Right lobe of liver (tissue), 6 donors: ENCODE measurements around the gene RPL22. TPM values are rescaled to one million over a fixed set of nuclear protein-coding genes. Genes with fewer than 3 reads are reported as not detected.
A peak's percentile ranks its signal among the peaks of the same experiment; 100 is the strongest.

Experiments
- ATAC-seq, 4 donors: fragments of 200-7000 bp; cut with Tn5 transposase; one replicate each; pipeline ENCODE4 v1.9.1; 2020; ENCODE audit warnings: mild to moderate bottlenecking in 4 of 4, moderate library complexity in 4 of 4
- DNase-seq, 3 donors: peaks; one replicate each; pipeline ENCODE4 v3.0.0-alpha.2; 2020
- H3K27ac ChIP-seq, 3 donors: fragments of 200-600 bp; one replicate each; pipeline ENCODE4 v1.8.0; 2022
- H3K27me3 ChIP-seq, 2 donors: fragments of 200-600 bp; one replicate each; pipeline ENCODE4 v1.8.0; 2022
- H3K36me3 ChIP-seq, 4 donors: fragments of 200-600 bp; sonication (generic) in 1 of 4; one replicate each; pipeline versions ENCODE4 v1.5.1 to v1.8.0; 2017 to 2022; ENCODE audit warnings: control low read depth in 1 of 4
- H3K4me1 ChIP-seq, 4 donors: fragments of 200-600 bp; sonication (generic) in 1 of 4; one replicate each; pipeline versions ENCODE4 v1.5.1 to v1.8.0; 2017 to 2022; ENCODE audit warnings: control low read depth in 1 of 4
- H3K4me3 ChIP-seq, 3 donors: fragments of 200-600 bp; one replicate each; pipeline ENCODE4 v1.8.0; 2022
- H3K9me3 ChIP-seq, 4 donors: fragments of 200-600 bp; sonication (generic) in 1 of 4; one replicate each; pipeline versions ENCODE4 v1.5.1 to v1.8.0; 2017 to 2022; ENCODE audit warnings: control low read depth in 1 of 4
- POLR2A ChIP-seq: fragments of 450-650 bp; IDR thresholded peaks from one replicate; pipeline ENCODE4 v1.6.1; 2017; ENCODE audit warnings: antibody characterized with exemption, mild to moderate bottlenecking
- WGBS: methylation state at CpG from one replicate; pipeline ENCODE4 v1.1.6; 2018; ENCODE audit warnings: low coverage, low lambda C conversion rate; ENCODE audit not compliant: insufficient coverage; ENCODE audit errors: missing lambda C conversion rate; 5-methylcytosine and 5-hydroxymethylcytosine counted together
- intact Hi-C, 2 donors: fragments of 100-400 bp; cut with DNase I; formaldehyde crosslinking; loops; one replicate each; pipeline versions ENCODE4 v1.11.2 to v1.14.1; 2022
- total RNA-seq, 6 experiments: library from RNA; depleted of rRNA in 2 of 6; stranded (reverse); fragments of >200 nt in 2 of 6; fragmentation: NEBNext Ultra II Directional in 3 of 6; extraction: Animal tissue kit (Norgen Biotek cat#: 25700) in 3 of 6; gene quantifications; one replicate each; pipeline versions ENCODE4 v1.1.0 to v1.2.4, GENCODE V29; 2016 to 2023
- TF ChIP-seq, protein P1 (sequence below), 4 donors: fragments of 200-600 bp in 3 of 4; fragments of 450-650 bp in 1 of 4; IDR thresholded peaks; one replicate each; pipeline versions ENCODE4 v1.5.1 to v1.8.0; 2016 to 2022; ENCODE audit warnings: antibody characterized with exemption in 4 of 4, mild to moderate bottlenecking in 2 of 4
- donor health status: DM: no; HTN: yes; CAD: no.
- donor health status: DM: no; HTN: no; CAD: no.
- donor health status: DM: no; HTN: no; CAD: no.
- donor health status: DM: no; HTN: yes; CAD: no.
- donor health status: DM: no; HTN: yes; CAD: no.

Gene RPL22
- total RNA-seq, 6 experiments from 2014 or later = 45.4 to 156 (median 134) TPM

DNA sequence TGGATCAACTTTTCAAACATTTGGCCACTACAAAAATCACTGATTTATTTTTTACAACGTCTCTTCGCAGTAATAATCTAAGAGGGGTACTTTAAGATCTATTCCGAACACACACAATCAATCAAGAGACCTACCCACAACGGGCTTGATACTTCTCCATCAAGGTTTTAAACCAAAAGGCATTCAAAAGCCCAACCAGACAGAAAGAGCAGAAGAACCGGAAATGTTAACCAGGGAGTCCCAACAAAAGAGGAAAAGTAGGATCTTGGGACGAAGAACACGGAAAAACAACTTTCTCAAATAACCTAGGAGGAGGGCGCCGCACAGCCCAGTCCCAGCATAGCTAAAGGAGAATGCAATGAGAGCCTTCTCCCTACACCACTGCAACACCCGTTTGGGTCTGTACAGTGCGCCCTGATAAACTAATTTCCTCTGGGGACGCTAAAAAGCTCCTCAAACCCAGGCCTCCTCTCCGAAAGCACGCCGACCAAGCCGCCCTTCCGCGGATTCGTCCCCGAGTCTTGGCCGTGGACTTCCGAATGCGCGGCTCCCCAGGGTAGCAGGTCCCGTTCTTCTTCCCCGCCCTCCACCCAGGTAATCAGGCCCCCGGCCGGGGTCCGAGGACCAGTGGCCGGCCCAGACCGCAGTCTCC is 623 bp downstream of the RPL22 start:
- peak; percentile 4 to 19 (median 8) for ATAC-seq
- intact Hi-C loops = no loop called here
- Histone ChIP-seq H3K4me3 (peak overlapping the region; percentile 99 to 100 (median 100)), H3K27ac (peak overlapping the region; percentile 50 to 67 (median 59)), H3K27me3 (no peaks in the 10 kb centered on the region), H3K4me1 (peaks cover 0 to 12% (median 3%) of the 10 kb centered on the region in 4 donors), H3K9me3 (no peaks in the 10 kb centered on the region), H3K36me3 (peaks cover 0 to 30% (median 10%) of the 10 kb centered on the region in 4 donors)
- 2% methylated on average over 16 of the region's 31 CpGs for WGBS
- no peak for DNase-seq
- TF ChIP-seq, protein P1, sequence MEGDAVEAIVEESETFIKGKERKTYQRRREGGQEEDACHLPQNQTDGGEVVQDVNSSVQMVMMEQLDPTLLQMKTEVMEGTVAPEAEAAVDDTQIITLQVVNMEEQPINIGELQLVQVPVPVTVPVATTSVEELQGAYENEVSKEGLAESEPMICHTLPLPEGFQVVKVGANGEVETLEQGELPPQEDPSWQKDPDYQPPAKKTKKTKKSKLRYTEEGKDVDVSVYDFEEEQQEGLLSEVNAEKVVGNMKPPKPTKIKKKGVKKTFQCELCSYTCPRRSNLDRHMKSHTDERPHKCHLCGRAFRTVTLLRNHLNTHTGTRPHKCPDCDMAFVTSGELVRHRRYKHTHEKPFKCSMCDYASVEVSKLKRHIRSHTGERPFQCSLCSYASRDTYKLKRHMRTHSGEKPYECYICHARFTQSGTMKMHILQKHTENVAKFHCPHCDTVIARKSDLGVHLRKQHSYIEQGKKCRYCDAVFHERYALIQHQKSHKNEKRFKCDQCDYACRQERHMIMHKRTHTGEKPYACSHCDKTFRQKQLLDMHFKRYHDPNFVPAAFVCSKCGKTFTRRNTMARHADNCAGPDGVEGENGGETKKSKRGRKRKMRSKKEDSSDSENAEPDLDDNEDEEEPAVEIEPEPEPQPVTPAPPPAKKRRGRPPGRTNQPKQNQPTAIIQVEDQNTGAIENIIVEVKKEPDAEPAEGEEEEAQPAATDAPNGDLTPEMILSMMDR (IDR thresholded peaks at IDR 0.05) = no peak
- no peak for TF ChIP-seq POLR2A

DNA sequence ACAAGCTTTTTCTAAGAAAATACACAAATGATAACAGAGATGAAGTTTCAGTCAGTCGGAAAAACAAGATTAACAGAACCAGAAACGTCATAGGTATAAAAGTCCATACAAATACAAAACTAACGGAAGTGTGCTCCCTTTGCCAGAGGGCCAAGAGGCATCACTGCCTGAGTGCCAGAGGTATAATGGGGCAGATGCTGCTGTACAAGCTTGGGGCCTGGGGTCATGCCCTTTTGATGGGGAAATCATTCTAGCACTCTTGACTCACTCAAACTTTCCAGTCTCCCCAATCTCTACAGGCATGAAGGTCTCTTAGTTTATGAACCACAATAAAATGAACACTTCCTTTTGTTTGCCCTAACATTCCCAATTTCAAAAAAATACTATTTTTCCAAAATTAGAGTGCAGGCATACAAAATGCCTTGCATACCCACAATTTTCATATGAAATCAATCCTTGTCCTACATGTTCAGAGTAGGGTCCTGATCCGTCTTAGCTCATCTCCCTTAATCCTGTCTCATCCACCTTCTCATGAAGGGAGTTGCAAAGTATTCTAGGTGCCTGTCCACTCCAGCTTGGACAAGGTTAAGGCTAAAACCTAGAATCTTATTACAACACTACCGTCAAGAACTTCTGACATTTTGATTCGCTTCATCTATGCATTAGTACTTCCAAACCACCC is 1.5 kb downstream of the RPL22 start:
- peak overlapping the region; percentile 99 to 100 (median 100) for H3K4me3 ChIP-seq
- DNase-seq = no peak
- peaks cover 0 to 12% (median 3%) of the 10 kb centered on the region in 4 donors for H3K4me1 ChIP-seq
- intact Hi-C loops = no loop called here
- WGBS = 34% methylated on average over 6 of the region's 6 CpGs
- TF ChIP-seq POLR2A = peak; percentile 29
- TF ChIP-seq, protein P1 (IDR thresholded peaks at IDR 0.05) = no peak
- ATAC-seq = no peak
- peaks cover 0 to 39% (median 15%) of the 10 kb centered on the region in 4 donors for H3K36me3 ChIP-seq
- H3K9me3 ChIP-seq = no peaks in the 10 kb centered on the region
- no peaks in the 10 kb centered on the region for H3K27me3 ChIP-seq
- no peak overlapping the region for H3K27ac ChIP-seq

DNA sequence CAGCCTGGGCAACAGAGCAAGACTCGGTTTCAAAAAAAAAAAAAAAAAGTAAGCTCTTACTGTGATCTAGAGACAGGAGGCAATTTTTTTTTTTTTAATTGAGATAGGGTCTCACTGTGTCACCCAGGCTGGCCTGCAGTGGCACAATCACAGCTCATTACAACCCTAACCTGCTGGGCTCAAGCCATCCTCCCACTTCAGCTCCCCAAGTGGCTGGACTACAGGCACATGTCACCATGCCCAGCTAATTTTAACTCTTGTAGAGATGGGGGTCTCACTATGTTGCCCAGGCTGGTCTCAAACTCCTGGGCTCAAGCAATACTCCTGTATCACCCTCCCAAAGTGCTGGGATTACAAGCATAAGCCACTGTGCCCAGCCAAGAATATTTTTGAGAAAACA is 7.4 kb downstream of the RPL22 start:
- Histone ChIP-seq H3K27me3 (no peaks in the 10 kb centered on the region), H3K4me3 (no peak overlapping the region), H3K4me1 (no peaks in the 10 kb centered on the region), H3K9me3 (no peaks in the 10 kb centered on the region), H3K27ac (no peak overlapping the region), H3K36me3 (peaks cover 0 to 93% (median 34%) of the 10 kb centered on the region in 4 donors)
- intact Hi-C loops = no loop called here
- DNase-seq (no peak), ATAC-seq (no peak)
- TF ChIP-seq, protein P1 (IDR thresholded peaks at IDR 0.05) = no peak
- TF ChIP-seq POLR2A = no peak
- no CpG with 5 or more reads among the region's 1 CpG for WGBS

DNA sequence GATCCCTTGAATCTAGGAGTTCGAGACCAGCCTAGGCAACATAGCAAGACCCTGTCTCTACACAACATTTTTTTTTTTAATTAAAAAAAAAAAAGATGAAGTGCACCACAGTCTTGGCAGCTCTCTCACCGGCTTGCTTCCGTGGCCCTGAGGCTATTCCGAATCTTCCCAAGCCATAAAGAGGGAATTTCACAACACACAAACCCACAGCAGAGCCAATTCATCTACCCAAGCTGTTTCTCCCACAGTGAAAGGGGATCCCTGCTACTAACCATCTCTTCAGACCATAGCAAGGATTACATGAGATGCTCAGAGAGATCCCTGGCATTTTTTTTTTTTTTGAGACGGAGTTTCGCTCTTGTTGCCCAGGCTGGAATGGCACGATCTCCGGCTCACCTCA is 10.9 kb downstream of the RPL22 start:
- 90% methylated on average over 8 of the region's 8 CpGs for WGBS
- Histone ChIP-seq H3K27me3 (no peaks in the 10 kb centered on the region), H3K4me3 (no peak overlapping the region), H3K27ac (no peak overlapping the region), H3K4me1 (no peaks in the 10 kb centered on the region), H3K36me3 (peaks cover 0 to 73% (median 31%) of the 10 kb centered on the region in 4 donors), H3K9me3 (no peaks in the 10 kb centered on the region)
- TF ChIP-seq, protein P1 (IDR thresholded peaks at IDR 0.05) = no peak
- ATAC-seq (no peak), DNase-seq (no peak)
- intact Hi-C loops = no loop called here
